ENCODE measurements around the gene ING5. TPM values are rescaled to one million over a fixed set of nuclear protein-coding genes. Genes with fewer than 3 reads are reported as not detected.

Gene ING5
- total RNA-seq, 6 donors from 2014 or later: 20.2 to 181 (median 41.5) TPM

DNA sequence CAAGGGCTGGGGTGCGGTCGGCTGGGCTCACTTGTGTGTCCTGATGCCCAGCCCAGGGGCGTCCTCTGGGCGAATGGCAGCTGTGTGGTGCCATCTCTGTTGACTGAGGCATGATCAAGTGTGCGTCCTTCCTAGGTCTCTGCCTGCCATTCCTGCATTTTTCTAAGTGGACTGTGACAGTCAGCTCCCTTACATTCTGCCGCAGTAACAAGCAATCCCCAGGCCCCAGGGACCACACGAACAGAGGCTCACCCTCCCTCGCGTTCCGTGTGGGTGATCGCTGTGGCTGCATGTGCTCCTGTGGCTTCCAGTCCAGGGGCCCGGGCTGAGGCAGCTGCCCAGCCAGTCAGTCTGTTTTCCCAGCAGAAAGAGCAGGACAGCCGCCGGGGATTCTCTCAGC, 50.4 kb downstream of the ING5 start:
- 93 to 100% methylated on average over 6 to 14 of the region's 14 CpGs for WGBS, 2 donors
- Histone ChIP-seq H3K4me1 (peaks cover 0 to 12% (median 0%) of the 10 kb centered on the region in 4 donors), H3K27me3 (no peaks in the 10 kb centered on the region), H3K27ac (no peak overlapping the region), H3K4me3 (no peak overlapping the region), H3K9me3 (no peaks in the 10 kb centered on the region), H3K36me3 (peaks cover 0 to 63% (median 39%) of the 10 kb centered on the region in 4 donors)
- no peak for DNase-seq
- no peak for ATAC-seq (ENCODE audit: low FRiP score in 2 of 2)
- TF ChIP-seq, protein P1, sequence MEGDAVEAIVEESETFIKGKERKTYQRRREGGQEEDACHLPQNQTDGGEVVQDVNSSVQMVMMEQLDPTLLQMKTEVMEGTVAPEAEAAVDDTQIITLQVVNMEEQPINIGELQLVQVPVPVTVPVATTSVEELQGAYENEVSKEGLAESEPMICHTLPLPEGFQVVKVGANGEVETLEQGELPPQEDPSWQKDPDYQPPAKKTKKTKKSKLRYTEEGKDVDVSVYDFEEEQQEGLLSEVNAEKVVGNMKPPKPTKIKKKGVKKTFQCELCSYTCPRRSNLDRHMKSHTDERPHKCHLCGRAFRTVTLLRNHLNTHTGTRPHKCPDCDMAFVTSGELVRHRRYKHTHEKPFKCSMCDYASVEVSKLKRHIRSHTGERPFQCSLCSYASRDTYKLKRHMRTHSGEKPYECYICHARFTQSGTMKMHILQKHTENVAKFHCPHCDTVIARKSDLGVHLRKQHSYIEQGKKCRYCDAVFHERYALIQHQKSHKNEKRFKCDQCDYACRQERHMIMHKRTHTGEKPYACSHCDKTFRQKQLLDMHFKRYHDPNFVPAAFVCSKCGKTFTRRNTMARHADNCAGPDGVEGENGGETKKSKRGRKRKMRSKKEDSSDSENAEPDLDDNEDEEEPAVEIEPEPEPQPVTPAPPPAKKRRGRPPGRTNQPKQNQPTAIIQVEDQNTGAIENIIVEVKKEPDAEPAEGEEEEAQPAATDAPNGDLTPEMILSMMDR (IDR thresholded peaks at IDR 0.05): no peak
- TF ChIP-seq POLR2A (IDR thresholded peaks at IDR 0.05) (no peak), EP300 (IDR thresholded peaks at IDR 0.05) (no peak), POLR2AphosphoS5 (IDR thresholded peaks at IDR 0.05) (no peak)

DNA sequence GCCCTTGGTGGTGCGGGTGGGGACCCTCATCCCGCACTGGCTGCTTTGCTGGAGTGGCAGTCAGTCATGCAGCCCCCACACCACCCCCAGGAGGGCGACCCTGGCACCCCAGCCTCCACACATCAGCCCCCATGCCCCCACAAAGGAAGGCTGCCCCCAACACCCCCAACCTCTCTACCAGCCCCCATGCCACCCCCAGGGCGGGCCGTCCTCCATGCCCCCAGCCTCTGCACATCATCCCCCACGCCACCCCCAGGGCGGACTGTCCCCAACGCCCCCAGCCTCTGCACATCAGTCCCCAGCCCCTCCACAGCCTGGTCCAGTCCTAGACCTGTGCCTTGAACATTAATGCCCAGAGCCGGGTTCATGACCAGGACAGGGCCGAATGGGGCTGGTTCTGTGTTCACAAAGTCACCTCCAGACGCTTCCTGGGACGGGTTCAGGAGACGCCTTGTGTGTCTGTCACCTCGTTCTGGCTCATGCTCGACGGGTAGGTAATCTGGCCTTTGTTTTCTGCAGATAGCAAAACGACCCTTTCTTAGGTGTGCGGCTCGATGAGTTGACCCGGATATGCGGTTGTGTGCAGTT, 50.9 kb downstream of the ING5 start:
- H3K27ac ChIP-seq: no peak overlapping the region
- H3K27me3 ChIP-seq: no peaks in the 10 kb centered on the region
- ATAC-seq (ENCODE audit: low FRiP score in 2 of 2) (no peak), DNase-seq (no peak)
- H3K4me3 ChIP-seq: no peak overlapping the region
- H3K36me3 ChIP-seq: peaks cover 0 to 69% (median 41%) of the 10 kb centered on the region in 4 donors
- no peak for TF ChIP-seq POLR2A (IDR thresholded peaks at IDR 0.05)
- TF ChIP-seq, protein P1 (IDR thresholded peaks at IDR 0.05): no peak
- no peak for TF ChIP-seq POLR2AphosphoS5 (IDR thresholded peaks at IDR 0.05)
- no peak for TF ChIP-seq EP300 (IDR thresholded peaks at IDR 0.05)
- 94 to 97% methylated on average over 13 to 19 of the region's 21 CpGs for WGBS, 2 donors
- H3K4me1 ChIP-seq: peaks cover 0 to 12% (median 0%) of the 10 kb centered on the region in 4 donors
- no peaks in the 10 kb centered on the region for H3K9me3 ChIP-seq

DNA sequence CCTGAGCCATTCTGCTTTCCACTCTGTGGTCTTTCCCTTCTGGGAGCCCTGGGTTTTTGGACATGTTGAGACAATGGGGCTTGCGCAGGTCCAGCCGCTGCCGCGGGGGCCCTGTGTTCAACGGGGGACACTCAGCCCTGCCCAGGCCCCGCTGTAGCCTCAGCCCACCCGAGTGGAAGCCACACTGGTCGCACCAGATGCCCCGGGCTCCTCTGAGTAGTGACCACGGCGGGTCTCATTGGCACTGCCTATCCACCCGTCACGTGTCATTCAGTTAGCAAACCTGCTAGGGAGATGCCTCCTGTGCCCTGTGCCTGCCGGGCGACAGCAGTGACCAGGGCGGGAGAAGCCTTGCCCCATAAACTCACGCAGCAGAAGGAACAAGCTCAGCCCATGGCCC, 51.7 kb downstream of the ING5 start:
- peaks cover 0 to 73% (median 40%) of the 10 kb centered on the region in 4 donors for H3K36me3 ChIP-seq
- WGBS, 2 donors: 97 to 99% methylated on average over 4 to 17 of the region's 17 CpGs
- no peaks in the 10 kb centered on the region for H3K9me3 ChIP-seq
- H3K4me1 ChIP-seq: peaks cover 0 to 12% (median 0%) of the 10 kb centered on the region in 4 donors
- no peak overlapping the region for H3K4me3 ChIP-seq
- no peaks in the 10 kb centered on the region for H3K27me3 ChIP-seq
- no peak for ATAC-seq (ENCODE audit: low FRiP score in 2 of 2)
- DNase-seq: peak in 1 of 2 donors; percentile 73
- TF ChIP-seq POLR2A (IDR thresholded peaks at IDR 0.05) (no peak), POLR2AphosphoS5 (IDR thresholded peaks at IDR 0.05) (no peak)
- TF ChIP-seq, protein P1 (IDR thresholded peaks at IDR 0.05): no peak
- H3K27ac ChIP-seq: no peak overlapping the region

DNA sequence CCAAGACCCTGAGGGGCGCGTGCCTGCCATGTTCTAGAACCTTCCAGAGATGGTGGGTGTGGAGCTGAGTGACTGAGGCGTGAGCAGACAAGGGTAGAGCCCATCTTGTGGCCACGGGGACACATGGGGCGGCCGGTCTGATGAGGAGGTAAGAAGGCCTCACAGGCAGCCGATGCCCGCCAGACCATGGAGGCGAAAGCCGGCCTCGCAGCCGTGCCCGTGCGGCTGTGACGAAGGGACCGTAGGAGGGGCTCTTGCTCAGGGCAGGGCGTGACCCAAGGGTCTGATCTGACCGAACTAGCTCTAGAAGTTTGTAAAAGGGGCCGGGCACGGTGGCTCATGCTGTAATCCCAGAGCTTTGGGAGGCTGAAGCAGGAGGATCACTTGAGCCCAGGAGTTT, 52.2 kb downstream of the ING5 start:
- Histone ChIP-seq H3K36me3 (peaks cover 0 to 72% (median 38%) of the 10 kb centered on the region in 4 donors), H3K27ac (no peak overlapping the region), H3K4me3 (no peak overlapping the region), H3K27me3 (no peaks in the 10 kb centered on the region), H3K4me1 (peaks cover 0 to 12% (median 0%) of the 10 kb centered on the region in 4 donors), H3K9me3 (no peaks in the 10 kb centered on the region)
- peak in 1 of 2 donors; percentile 74 for DNase-seq
- TF ChIP-seq EP300 (IDR thresholded peaks at IDR 0.05) (no peak), POLR2AphosphoS5 (IDR thresholded peaks at IDR 0.05) (no peak), POLR2A (IDR thresholded peaks at IDR 0.05) (no peak)
- TF ChIP-seq, protein P1 (IDR thresholded peaks at IDR 0.05): no peak
- no peak for ATAC-seq (ENCODE audit: low FRiP score in 2 of 2)
- WGBS, 2 donors: 95 to 96% methylated on average over 20 of the region's 20 CpGs

DNA sequence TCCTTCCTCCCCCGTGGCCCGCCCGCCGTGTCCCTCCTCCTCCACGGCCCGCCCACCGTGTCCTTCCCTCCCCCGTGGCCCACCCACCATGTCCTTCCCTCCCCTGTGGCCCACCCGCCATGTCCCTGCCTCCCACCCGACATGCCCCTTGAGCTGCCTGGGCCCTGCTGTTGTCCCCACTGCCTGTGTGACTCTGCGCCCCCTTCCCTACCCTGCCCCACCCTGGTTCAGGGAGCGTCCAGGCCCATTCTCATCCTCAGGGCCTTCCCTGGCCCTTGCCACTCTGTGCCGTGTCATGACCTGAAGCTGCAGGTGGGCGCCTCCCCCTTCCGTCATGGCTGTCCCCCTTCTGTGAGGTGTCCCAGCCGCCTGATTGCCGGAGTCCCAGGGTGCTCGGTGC, 53.3 kb downstream of the ING5 start:
- WGBS, 2 donors: 90 to 92% methylated on average over 16 of the region's 18 CpGs
- peak; percentile 3 to 7 for ATAC-seq (ENCODE audit: low FRiP score in 2 of 2)
- H3K9me3 ChIP-seq: peaks cover 0 to 1% (median under 1%) of the 10 kb centered on the region in 4 donors
- no peak for TF ChIP-seq EP300 (IDR thresholded peaks at IDR 0.05)
- TF ChIP-seq, protein P1 (IDR thresholded peaks at IDR 0.05): no peak
- TF ChIP-seq POLR2A (IDR thresholded peaks at IDR 0.05): no peak
- TF ChIP-seq POLR2AphosphoS5 (IDR thresholded peaks at IDR 0.05): no peak
- DNase-seq: peak in 1 of 2 donors; percentile 49
- peaks cover 0 to 8% (median 0%) of the 10 kb centered on the region in 4 donors for H3K4me1 ChIP-seq
- no peak overlapping the region for H3K4me3 ChIP-seq
- peaks cover 0 to 78% (median 37%) of the 10 kb centered on the region in 4 donors for H3K36me3 ChIP-seq
- H3K27me3 ChIP-seq: no peaks in the 10 kb centered on the region
- H3K27ac ChIP-seq: no peak overlapping the region
